ENCODE measurements around the gene CHRM1.

DNA sequence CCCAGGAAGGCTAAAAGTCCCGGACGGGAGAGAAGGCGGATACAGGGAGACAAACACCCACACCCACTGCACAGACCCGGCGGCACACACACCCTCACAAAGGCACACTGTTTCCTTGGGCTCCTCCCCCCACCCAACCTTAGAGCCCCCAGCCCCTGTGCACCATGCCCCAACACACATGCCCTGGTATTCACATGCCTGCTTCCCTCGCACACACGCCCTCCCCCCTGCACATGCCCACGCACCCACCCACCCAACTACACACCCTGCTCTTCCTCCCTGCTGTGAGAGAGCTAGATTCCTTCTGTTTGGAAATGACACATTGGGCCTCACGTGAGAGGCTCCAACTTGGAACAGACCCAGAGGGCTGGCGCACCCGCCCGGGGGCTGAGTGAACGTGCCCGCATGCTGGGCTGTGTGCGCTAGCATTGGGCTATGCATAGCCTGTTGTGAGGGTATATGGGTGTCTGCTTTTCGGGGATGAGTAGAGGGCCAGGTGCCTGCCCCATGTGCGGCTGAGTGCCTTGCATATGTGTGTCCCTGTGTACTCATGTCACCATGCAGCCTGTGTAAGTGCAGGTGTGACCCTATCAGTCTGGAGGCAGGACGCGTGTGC is 518 bp upstream of the CHRM1 start:
- TF ChIP-seq, protein P1, sequence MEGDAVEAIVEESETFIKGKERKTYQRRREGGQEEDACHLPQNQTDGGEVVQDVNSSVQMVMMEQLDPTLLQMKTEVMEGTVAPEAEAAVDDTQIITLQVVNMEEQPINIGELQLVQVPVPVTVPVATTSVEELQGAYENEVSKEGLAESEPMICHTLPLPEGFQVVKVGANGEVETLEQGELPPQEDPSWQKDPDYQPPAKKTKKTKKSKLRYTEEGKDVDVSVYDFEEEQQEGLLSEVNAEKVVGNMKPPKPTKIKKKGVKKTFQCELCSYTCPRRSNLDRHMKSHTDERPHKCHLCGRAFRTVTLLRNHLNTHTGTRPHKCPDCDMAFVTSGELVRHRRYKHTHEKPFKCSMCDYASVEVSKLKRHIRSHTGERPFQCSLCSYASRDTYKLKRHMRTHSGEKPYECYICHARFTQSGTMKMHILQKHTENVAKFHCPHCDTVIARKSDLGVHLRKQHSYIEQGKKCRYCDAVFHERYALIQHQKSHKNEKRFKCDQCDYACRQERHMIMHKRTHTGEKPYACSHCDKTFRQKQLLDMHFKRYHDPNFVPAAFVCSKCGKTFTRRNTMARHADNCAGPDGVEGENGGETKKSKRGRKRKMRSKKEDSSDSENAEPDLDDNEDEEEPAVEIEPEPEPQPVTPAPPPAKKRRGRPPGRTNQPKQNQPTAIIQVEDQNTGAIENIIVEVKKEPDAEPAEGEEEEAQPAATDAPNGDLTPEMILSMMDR (conservative IDR thresholded peaks at IDR 0.05; ENCODE audit: low read depth, low read length), result no peak
- TF ChIP-seq EZH2 (IDR thresholded peaks at IDR 0.05; ENCODE audit: low read length, unreplicated experiment) (no peak), EZH2phosphoT487 (IDR thresholded peaks at IDR 0.05; ENCODE audit: borderline replicate concordance, low read length) (no peak)
